Measurements from ENCODE around the gene UNC13C. TPM values are rescaled to one million over a fixed set of nuclear protein-coding genes. Genes with fewer than 3 reads are reported as not detected.

Gene UNC13C
- total RNA-seq, 1 donor from 2014 or later, result 0.18 TPM

DNA sequence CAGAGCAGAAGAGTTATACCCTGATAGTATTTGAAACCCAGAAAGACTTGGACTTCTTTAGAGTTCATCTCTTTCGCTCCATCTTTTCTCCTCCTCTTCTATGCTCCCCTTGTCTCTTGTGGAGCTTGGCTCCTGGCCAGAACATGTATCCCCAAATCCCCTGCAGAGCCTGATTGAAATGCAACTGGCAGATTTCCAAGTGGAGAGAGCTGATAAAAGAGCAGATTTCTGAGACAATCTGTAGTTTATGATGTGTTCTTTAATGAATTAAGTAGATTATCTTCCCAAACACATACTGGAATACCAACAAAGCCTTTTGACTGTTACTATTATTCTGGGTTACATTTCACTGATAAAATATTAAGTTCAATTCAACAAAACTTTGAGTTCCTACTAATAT, 33.4 kb downstream of the UNC13C start:
- Mint-ChIP-seq H3K4me1 (ENCODE audit: low read depth, unreplicated experiment) (no peaks in the 10 kb centered on the region), H3K27me3 (ENCODE audit: low read depth, unreplicated experiment) (no peaks in the 10 kb centered on the region), H3K9me3 (ENCODE audit: unreplicated experiment) (peaks cover 5% of the 10 kb centered on the region), H3K36me3 (ENCODE audit: low read depth, unreplicated experiment) (no peaks in the 10 kb centered on the region), H3K27ac (ENCODE audit: unreplicated experiment) (no peak overlapping the region), H3K4me3 (ENCODE audit: unreplicated experiment) (no peak overlapping the region)
- no peak for FAIRE-seq
- H3K27me3 ChIP-seq (ENCODE audit: insufficient read depth, low read length), result no peaks in the 10 kb centered on the region
- no peaks in the 10 kb centered on the region for H4K20me1 ChIP-seq (ENCODE audit: insufficient read depth, low read length)
- H3K27ac ChIP-seq (ENCODE audit: low read depth, low read length), result no peak overlapping the region
- no peaks in the 10 kb centered on the region for H3K79me2 ChIP-seq (ENCODE audit: insufficient read depth, low read length)
- DNase-seq (ENCODE audit: low read depth), result no peak
- no peak overlapping the region for H3K9ac ChIP-seq (ENCODE audit: low read length)
- H3K9me3 ChIP-seq (ENCODE audit: insufficient read depth, low read depth, low read length), result no peaks in the 10 kb centered on the region
- no peaks in the 10 kb centered on the region for H3K36me3 ChIP-seq (ENCODE audit: insufficient read depth, low read length)
- no peaks in the 10 kb centered on the region for H3K4me1 ChIP-seq (ENCODE audit: insufficient read depth, low read length)
- no peak overlapping the region for H2AFZ ChIP-seq (ENCODE audit: low read depth, low read length)
- no peak overlapping the region for H3K4me3 ChIP-seq (ENCODE audit: insufficient read depth, low read depth, low read length)
- TF ChIP-seq EZH2 (IDR thresholded peaks at IDR 0.05; ENCODE audit: insufficient read depth, low read length), result no peak
- TF ChIP-seq, protein P1, sequence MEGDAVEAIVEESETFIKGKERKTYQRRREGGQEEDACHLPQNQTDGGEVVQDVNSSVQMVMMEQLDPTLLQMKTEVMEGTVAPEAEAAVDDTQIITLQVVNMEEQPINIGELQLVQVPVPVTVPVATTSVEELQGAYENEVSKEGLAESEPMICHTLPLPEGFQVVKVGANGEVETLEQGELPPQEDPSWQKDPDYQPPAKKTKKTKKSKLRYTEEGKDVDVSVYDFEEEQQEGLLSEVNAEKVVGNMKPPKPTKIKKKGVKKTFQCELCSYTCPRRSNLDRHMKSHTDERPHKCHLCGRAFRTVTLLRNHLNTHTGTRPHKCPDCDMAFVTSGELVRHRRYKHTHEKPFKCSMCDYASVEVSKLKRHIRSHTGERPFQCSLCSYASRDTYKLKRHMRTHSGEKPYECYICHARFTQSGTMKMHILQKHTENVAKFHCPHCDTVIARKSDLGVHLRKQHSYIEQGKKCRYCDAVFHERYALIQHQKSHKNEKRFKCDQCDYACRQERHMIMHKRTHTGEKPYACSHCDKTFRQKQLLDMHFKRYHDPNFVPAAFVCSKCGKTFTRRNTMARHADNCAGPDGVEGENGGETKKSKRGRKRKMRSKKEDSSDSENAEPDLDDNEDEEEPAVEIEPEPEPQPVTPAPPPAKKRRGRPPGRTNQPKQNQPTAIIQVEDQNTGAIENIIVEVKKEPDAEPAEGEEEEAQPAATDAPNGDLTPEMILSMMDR (IDR thresholded peaks at IDR 0.05; ENCODE audit: insufficient read depth, low read depth, low read length), result no peak
- no peak overlapping the region for H3K4me2 ChIP-seq (ENCODE audit: low read length)

DNA sequence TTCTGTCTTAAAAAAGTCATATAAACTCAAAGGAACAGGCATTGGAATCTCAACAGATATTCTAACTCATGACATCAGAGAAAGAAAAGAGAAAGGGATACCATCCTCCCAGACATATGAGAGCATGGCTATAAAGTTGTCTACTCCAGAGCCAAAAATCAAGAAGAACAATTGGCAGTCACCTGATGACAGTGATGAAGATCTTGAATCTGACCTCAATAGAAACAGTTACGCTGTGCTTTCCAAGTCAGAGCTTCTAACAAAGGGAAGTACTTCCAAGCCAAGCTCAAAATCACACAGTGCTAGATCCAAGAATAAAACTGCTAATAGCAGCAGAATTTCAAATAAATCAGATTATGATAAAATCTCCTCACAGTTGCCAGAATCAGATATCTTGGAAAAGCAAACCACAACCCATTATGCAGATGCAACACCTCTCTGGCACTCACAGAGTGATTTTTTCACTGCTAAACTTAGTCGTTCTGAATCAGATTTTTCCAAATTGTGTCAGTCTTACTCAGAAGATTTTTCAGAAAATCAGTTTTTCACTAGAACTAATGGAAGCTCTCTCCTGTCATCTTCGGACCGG, 35.9 kb downstream of the UNC13C start:
- TF ChIP-seq, protein P1 (IDR thresholded peaks at IDR 0.05; ENCODE audit: insufficient read depth, low read depth, low read length), result no peak
- TF ChIP-seq EZH2 (IDR thresholded peaks at IDR 0.05; ENCODE audit: insufficient read depth, low read length), result no peak
- no peaks in the 10 kb centered on the region for H3K79me2 ChIP-seq (ENCODE audit: insufficient read depth, low read length)
- FAIRE-seq, result no peak
- H3K9me3 ChIP-seq (ENCODE audit: insufficient read depth, low read depth, low read length), result no peaks in the 10 kb centered on the region
- no peaks in the 10 kb centered on the region for H3K27me3 ChIP-seq (ENCODE audit: insufficient read depth, low read length)
- Mint-ChIP-seq H3K9me3 (ENCODE audit: unreplicated experiment) (peaks cover 2% of the 10 kb centered on the region), H3K36me3 (ENCODE audit: low read depth, unreplicated experiment) (no peaks in the 10 kb centered on the region), H3K4me3 (ENCODE audit: unreplicated experiment) (no peak overlapping the region), H3K27me3 (ENCODE audit: low read depth, unreplicated experiment) (no peaks in the 10 kb centered on the region), H3K4me1 (ENCODE audit: low read depth, unreplicated experiment) (no peaks in the 10 kb centered on the region), H3K27ac (ENCODE audit: unreplicated experiment) (no peak overlapping the region)
- H3K4me1 ChIP-seq (ENCODE audit: insufficient read depth, low read length), result no peaks in the 10 kb centered on the region
- no peak overlapping the region for H3K4me2 ChIP-seq (ENCODE audit: low read length)
- H3K9ac ChIP-seq (ENCODE audit: low read length), result no peak overlapping the region
- DNase-seq (ENCODE audit: low read depth), result no peak
- H2AFZ ChIP-seq (ENCODE audit: low read depth, low read length), result no peak overlapping the region
- no peak overlapping the region for H3K27ac ChIP-seq (ENCODE audit: low read depth, low read length)
- no peaks in the 10 kb centered on the region for H4K20me1 ChIP-seq (ENCODE audit: insufficient read depth, low read length)
- H3K4me3 ChIP-seq (ENCODE audit: insufficient read depth, low read depth, low read length), result no peak overlapping the region
- H3K36me3 ChIP-seq (ENCODE audit: insufficient read depth, low read length), result no peaks in the 10 kb centered on the region

- H3K4me3 Mint-ChIP-seq (ENCODE audit: unreplicated experiment), result no peak overlapping the region
- Histone ChIP-seq H3K9ac (ENCODE audit: low read length) (no peak overlapping the region), H3K4me2 (ENCODE audit: low read length) (no peak overlapping the region), H3K4me1 (ENCODE audit: insufficient read depth, low read length) (no peaks in the 10 kb centered on the region), H4K20me1 (ENCODE audit: insufficient read depth, low read length) (no peaks in the 10 kb centered on the region), H3K79me2 (ENCODE audit: insufficient read depth, low read length) (no peaks in the 10 kb centered on the region), H3K27ac (ENCODE audit: low read depth, low read length) (no peak overlapping the region), H2AFZ (ENCODE audit: low read depth, low read length) (no peak overlapping the region), H3K4me3 (ENCODE audit: insufficient read depth, low read depth, low read length) (no peak overlapping the region), H3K9me3 (ENCODE audit: insufficient read depth, low read depth, low read length) (no peaks in the 10 kb centered on the region), H3K36me3 (ENCODE audit: insufficient read depth, low read length) (no peaks in the 10 kb centered on the region), H3K27me3 (ENCODE audit: insufficient read depth, low read length) (no peaks in the 10 kb centered on the region)
- DNase-seq (ENCODE audit: low read depth), result no peak
- no peak for FAIRE-seq
- TF ChIP-seq, protein P1 (IDR thresholded peaks at IDR 0.05; ENCODE audit: insufficient read depth, low read depth, low read length), result no peak
- no peak for TF ChIP-seq EZH2 (IDR thresholded peaks at IDR 0.05; ENCODE audit: insufficient read depth, low read length)
- no peaks in the 10 kb centered on the region for H3K27me3 Mint-ChIP-seq (ENCODE audit: low read depth, unreplicated experiment)
- H3K27ac Mint-ChIP-seq (ENCODE audit: unreplicated experiment), result no peak overlapping the region
- peaks cover 2% of the 10 kb centered on the region for H3K9me3 Mint-ChIP-seq (ENCODE audit: unreplicated experiment)
- no peaks in the 10 kb centered on the region for H3K4me1 Mint-ChIP-seq (ENCODE audit: low read depth, unreplicated experiment)
- H3K36me3 Mint-ChIP-seq (ENCODE audit: low read depth, unreplicated experiment), result no peaks in the 10 kb centered on the region
These were observed 39.0 kb downstream of the UNC13C start for GRCh38 chr15:54017251-54017650.

Data from astrocyte (in vitro differentiated cells and primary cell).